Mucosa of gallbladder (tissue), 1 donor: Measurements from ENCODE around the gene PPP1R26. TPM values are rescaled to one million over a fixed set of nuclear protein-coding genes. Genes with fewer than 3 reads are reported as not detected.
"Not testable (repeated sequence)": the region's sequence is repeated elsewhere in the genome, so short reads cannot be mapped to it uniquely, and the experiment has no call there.

Experiments used
- DNase-seq: peaks from one replicate; pipeline ENCODE4 v3.0.0-alpha.2; 2020; ENCODE audit warnings: low spot score
- total RNA-seq: library from RNA; stranded (reverse); gene quantifications from one replicate; pipeline ENCODE4 v1.2.1, GENCODE V29; 2021
- donor health status: DM: no; HTN: no; CAD: no.

The PPP1R26 gene
- total RNA-seq, 1 donor from 2014 or later, result 23.3 TPM

- no peak for DNase-seq
Observed at GRCh38 chr9:135505406-135506187, 26.0 kb downstream of the PPP1R26 start.

DNA sequence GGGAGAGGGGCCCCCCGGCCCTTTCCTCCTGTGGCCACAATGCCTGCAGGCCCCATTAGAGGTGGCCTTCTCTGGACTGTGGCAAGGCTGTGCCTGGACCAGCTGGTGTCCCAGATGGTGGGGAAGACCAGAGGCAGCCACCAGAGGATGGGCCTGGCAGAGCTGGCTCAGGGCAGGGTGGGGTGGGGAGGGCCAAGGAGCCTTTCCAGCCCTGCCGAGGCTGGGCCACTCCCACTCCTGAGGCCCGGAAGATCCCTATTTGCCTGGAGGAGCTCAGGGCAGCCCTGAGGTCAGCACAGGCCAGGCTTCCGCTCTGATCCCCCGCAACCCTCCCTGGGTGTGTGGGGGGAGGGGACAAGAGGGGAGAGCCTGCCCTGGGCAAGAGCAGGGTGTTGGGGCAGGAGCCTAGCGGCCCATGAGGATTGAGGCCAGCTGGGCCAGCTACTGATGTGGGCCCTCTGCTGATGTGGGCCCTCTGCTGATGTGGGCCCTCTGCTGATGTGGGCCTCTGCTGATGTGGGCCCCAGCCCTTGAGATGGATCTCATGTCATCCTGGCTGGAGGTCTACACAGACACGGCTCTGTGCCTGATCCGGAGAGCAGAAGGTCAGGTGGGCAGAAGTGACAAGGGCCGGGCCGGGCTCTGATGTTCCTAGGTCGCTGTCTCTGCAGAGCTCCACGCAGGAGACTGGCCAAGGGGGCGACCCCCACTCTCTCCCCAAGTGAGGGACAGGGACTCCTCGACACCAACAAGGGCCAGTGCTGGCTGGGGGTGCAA, 26.9 kb downstream of the PPP1R26 start:
- no peak for DNase-seq

DNA sequence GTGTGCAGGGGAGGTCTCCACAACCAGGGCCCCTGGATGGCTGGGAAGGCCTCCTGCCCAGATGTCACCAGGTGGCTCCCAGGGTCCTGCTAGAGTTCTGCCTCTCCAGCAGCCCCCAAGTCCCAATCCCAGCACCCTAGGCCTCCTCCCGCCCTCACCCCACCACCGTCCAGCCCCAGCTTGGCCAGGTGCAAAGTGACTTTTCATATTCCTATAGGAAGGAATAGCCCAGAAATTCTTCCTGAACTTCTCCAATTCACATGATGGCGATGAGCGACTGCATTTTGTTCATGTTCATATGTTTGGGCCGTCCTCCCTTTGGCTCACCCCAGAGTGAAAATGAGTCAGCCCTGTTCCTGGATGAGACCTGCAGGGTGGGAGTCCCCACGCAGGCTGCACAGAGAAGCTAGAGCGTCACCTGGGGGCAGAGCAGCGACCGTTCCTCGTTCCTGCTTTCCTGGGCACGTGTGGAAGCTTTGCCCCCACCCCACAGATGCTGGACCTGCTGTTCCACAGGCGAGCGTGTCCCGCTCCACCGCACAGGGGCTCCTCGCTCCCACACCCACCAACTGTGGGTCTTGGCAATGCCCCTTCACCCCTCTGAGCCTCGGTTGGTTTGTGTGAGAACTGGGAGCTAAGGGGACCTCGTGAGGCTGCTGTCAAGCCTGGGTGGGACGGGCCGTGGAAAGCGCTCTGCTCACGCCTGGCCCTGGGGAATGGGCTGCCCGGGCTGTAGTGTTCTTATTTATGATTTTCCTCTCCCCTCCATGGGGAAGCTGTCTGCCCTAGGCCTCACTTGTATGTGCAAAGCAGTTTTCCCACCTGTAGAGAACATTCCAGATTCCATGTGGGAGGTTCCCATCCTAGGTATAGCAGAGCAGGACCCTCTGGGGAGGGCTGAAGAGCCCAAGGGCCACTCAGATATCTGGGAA, 27.8 kb downstream of the PPP1R26 start:
- no peak for DNase-seq

GRCh38 chr9:135508211-135508820, 28.7 kb downstream of the PPP1R26 start:
- no peak for DNase-seq

DNA sequence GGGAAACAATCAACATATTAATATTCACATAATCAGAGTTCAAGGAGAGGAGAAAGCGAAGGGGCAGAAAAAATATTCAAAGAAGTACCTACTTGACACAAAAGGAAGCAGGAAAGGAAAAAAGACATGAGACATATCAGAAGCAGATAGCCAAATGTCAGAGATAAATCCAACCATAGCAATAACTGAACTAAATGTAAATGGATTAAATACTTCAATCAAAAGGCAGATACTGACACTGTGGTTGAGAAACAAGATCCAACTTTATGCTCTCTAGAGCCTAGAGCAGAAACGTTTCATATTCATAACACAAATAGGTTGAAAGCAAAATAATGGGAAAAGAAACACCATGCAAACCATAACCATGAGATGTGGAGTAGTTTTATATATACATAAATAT, 29.9 kb downstream of the PPP1R26 start:
- no peak for DNase-seq

GRCh38 chr9:135512241-135512603, 32.6 kb downstream of the PPP1R26 start:
- DNase-seq, result no peak

GRCh38 chr9:135512904-135513303, 33.3 kb downstream of the PPP1R26 start:
- no peak for DNase-seq

DNA sequence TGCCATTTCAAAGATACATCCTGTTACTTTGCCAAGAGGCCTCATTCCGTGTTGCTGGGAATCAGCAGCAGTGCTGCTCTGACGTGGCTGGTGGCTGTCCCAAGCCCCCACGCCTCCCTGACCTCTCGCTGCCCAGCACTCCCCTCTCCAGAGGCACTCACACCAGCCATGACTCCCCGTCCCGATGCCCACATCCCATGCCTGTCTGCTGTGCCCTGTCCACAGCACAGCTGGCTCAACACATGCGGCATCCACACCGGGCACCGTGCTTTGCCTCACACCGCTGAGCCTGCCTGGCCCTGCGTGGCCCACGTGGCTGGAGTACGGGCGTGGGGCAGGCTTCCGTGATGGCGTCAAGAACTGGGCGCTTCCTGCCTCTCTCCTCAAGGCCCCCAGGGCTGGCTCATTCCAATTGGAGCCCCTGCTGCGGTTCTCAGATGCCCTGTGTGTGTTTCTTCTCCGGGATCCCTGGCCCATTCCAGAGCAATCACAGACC, 33.8 kb downstream of the PPP1R26 start:
- DNase-seq, result no peak

DNA sequence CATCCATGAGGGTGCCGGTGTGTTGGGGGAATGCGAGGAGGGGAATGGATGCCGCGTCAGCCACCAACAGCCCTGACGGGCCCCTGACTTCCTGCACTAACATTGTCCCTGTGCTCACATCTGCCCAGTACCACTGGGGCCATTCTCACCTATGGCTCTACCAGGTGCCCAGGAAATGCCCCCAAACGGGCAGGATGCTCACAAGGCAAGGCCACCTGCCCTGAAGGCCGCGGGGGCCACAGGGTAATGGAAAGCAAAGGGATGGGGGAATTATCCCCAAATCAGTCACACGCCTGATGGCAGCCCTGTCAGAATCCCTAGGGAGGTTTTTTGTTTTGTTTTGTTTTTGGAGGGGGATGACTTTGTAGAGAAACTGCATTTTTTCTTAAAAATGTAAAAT, 34.3 kb downstream of the PPP1R26 start:
- DNase-seq, result not testable (repeated sequence)

DNA sequence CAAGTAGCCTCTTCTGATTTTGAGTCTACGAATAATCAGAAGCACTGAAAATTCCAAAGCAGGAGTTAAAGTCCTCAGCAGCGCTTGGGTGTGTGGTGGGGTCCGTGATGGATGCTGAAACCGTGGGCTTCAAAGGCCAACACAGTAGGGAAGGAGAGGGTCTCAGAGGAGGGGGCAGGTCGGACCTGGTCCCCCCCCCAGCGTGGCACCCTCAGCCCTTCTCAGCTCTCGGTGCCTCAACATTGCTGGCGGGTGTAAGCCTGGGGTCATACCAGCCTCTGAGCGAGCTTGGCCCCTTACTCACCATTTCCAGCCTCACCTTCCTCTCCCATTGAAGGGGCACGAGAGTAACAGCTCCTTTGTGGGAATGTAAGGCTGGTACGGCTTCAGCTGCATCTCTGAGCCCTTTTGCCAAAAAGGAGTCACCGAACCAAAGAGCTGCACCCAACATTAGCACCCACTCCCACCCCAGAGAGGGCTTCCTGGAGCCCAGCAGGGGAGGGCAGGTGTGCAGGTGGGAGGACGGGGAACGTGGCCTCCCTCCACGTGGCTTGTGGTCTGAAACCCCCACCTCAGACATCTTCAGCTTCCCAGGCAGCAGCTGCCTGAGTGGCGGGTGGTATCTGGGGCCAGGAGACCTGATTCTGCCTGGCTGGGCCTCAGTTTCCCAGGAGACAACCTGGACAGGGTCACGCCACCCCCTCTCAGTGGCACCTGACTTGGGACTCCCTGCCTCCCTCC, 34.9 kb downstream of the PPP1R26 start:
- no peak for DNase-seq

- DNase-seq, result no peak
Observed at GRCh38 chr9:135515083-135515951, 35.7 kb downstream of the PPP1R26 start.

- DNase-seq, result no peak
Observed at GRCh38 chr9:135516132-135516860, 36.7 kb downstream of the PPP1R26 start.

GRCh38 chr9:135517407-135517822, 37.8 kb downstream of the PPP1R26 start:
- no peak for DNase-seq

DNA sequence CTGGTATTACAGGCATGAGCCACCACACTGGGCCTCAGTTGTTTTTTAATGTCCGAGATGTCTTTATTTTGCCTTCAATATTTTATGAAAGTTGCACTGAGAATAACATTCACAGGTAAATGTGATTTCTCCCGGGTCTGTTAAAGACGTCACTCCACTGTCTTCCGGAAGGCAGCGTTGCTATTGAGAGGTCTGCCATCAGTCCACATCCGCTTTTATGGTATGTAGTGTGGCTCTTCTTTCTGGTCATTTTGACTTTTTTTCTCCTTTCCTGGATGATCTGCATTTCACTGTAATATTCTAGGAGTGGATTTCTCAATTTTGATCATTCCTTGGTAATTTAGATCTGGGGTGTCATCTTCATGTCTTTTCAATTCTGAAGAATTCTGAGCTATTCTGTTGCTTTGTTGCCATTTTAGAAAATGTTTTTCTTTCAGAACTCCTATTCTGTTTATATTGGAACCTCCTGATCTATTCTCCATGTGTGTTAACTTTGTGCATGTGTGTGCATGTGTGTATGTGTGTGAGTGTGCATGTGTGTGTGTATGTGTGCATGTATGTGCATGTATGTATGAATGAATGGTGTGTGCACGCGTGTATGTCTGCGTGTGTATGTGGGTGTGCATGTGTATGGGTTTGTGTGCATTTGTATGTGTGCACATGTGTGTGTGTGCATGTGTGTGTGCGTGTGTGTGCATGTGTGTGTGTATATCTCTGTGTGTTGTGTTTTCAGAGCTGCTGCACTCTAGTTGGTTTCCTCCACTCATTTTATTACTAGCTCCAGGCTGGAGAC, 39.8 kb downstream of the PPP1R26 start:
- DNase-seq, result no peak

DNA sequence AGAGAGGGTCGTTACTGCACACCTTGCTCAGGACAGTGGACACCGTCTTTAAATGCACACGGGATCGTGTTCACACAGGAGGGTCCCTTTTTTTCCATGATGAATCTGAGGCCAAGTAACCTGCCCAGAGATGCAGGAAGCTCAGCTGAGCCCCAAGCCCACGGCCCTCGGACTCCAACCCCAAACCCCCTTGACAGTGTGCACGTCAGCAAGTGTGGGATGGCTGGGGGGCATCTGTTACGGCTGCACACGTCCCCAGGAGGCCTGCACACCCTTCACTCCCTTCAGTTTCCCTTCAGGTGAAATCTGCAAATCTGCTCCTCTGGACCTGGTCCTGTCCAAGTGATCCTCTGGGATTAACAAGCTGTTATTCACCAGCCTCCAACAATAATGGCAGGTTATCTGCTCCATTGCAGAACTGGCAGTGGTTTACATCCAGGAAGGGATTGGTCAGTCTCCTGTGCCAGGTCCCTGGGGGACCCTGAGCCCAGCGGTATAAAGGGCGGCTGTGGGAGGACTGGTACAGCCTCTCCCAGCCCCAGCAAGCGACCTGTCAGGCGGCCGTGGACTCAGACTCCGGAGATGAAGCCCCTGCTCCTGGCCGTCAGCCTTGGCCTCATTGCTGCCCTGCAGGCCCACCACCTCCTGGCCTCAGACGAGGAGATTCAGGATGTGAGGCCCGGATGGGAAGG, 41.5 kb downstream of the PPP1R26 start, which contains the start of gene LCN1:
TSS of gene LCN1 (plus strand) at position 525 of the 692 bp plus-strand sequence. CDS start at position 583, 58 bp downstream.
- DNase-seq, result no peak

DNA sequence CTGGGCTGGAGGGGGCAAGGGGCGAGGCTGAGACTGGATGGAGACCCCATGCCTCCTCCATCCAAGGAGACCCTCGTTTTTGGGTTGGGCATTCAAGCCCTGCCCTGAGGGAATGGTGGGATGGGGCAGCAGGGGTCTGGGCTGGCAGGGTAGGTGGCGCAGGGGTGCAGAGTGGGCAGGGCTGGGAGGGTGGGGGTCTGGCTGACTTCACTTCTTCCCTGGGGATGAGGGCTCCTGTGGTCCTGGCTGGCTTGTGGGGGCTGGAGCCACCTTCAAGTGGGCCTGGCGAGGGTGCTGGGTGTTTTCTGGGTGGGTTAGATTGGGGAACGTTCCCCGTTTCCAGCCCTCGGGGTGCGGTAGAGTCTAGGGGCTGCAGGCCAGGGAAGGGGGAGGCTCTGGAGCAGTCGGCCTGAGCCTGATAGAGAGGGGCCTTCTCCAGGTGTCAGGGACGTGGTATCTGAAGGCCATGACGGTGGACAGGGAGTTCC, 42.1 kb downstream of the PPP1R26 start:
- DNase-seq, result no peak
